Measurements from ENCODE around the gene LAMA3.

LAMA3 gene

GRCh38 chr18:23857756-23858155, 168.5 kb downstream of the LAMA3 start:
- DNase-seq: no peak

- no peak for DNase-seq
Measured at GRCh38 chr18:23859466-23860336, 170.4 kb downstream of the LAMA3 start.

GRCh38 chr18:23861326-23861725, 172.1 kb downstream of the LAMA3 start:
- no peak for DNase-seq

DNA sequence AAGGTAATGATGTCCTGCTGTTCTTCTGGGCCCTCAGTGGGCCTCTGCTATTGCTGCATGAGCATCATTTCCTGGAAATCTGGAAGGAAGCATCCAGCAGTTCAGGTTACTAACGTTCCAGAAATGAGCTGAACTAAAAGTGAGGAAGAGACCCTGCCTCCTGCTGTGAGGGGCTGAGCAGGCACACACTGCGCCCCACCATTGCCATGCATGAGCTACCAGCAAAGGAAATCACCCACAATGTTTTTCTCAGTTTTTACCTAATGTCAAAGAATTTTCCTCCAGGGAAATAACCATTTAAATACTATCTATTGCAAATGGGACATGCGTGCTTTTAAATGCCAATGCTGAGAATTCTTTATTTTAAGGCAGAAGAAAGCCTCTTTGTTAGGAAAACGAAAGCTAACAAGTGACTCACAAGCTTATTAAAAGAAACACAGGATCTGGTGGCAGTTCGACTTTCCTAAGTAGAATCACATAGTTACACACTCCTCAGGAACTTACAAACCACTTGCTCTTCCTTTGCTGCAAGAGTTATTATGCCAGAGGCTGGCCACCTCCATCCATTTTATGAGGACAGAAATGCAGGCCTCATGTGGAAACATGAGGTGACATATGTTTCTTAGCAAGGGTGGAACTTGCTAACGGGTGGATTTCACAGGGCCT, 172.7 kb downstream of the LAMA3 start:
- no peak for DNase-seq

GRCh38 chr18:23864624-23865023, 175.4 kb downstream of the LAMA3 start:
- no peak for DNase-seq

DNA sequence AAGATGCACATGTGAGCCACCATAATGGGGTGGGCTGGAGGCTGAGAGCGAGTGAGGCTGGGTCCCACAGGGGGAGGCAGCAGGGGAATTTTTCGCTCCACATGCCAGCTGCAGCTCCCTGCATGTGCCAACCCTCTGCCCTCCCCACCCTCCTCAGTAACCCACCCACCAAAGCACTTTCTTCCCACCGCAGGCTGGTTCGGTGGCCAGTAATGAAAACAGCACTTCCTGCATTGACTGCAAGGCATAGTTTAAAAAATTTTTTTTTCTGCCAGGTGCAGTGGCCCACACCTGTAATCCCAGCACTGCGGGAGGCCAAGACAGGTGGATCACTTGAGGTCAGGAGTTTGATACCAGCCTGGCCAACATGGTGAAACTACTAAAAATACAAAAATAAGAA, 177.8 kb downstream of the LAMA3 start:
- no peak for DNase-seq

GRCh38 chr18:23868136-23868785, 179.0 kb downstream of the LAMA3 start:
- DNase-seq: no peak

DNA sequence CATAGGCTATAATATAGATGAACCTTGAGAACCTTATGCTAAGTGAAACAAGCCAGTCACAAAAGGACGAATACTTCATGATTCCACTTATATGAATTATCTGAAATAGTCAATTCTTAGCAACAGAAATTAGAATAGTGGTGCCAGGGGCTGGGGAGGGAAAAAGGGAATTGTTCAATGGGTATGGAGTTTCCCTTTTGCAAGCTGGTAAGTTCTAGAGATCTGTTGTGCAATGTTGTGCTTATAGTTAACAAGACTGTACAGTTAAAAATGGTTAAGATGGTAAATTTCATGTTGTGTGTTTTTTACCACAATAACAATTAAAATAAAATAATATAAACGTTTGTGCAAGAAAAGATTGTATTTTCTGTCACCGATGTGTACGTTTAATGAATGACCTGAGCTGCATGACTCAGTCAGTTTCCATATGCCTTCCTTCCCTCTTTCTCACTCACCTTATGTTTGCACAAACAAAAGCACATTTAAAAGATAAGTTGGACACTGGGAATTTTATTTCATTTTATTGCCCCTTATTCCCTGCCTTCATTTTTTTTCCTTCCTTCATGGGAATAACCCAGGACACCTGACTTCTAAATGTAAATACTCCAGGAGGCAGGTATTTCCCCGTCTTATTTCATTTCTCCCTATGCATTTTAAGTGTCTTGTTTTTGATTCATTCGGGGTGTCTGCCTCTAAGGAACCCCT, 181.6 kb downstream of the LAMA3 start:
- DNase-seq: no peak

DNA sequence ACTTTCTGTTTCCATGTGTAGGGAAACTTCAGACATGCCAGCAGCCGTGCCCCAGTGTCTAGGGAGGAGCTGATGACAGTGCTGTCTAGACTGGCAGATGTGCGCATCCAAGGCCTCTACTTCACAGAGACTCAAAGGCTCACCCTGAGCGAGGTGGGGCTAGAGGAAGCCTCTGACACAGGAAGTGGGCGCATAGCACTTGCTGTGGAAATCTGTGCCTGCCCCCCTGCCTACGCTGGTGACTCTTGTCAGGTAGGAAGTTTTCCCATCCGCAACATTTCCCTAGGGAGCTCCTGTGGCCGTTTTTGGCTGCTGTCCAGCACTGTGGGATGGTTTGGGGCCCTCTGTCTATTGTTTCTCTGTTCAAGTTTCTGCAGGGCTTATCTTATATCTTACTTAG, 182.2 kb downstream of the LAMA3 start:
- DNase-seq: peak; percentile 25

DNA sequence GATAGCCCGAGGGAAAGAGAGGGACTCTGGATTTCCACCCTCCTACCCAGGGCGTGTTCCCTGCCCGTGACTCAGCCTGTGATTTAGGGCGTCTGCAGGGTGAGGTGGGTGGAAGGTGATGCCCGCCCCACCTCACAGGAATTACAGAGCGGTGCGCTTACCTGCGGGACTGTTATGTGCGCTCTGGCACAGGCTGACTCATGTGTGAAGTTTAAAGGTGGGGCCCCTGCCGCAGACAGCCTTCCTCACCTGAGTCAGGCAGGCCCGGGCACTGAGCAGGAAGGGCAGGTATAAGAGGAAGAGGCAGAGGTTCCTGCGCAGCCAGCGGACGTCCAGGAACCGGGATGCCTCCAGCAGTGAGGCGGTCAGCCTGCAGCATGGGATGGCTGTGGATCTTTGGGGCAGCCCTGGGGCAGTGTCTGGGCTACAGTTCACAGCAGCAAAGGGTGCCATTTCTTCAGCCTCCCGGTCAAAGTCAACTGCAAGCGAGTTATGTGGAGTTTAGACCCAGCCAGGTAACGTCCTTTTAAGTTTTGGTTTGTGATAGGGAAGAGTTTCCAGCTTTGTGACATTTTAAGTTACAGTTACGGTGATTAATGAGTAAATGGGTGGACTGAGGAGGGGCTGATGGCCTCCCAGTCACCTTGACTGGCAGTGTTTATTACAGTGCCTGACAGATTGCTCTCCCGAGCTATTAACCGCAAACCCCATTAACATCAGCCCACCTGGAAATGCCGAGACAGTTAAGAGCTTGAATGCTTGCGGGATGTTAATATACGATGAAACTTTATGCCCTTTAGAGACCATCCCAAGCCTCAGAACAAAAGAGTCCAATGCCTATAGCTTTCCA, 183.7 kb downstream of the LAMA3 start:
- no peak for DNase-seq

- peak; percentile 19 for DNase-seq
Measured at GRCh38 chr18:23875966-23876895, 187.0 kb downstream of the LAMA3 start.

GRCh38 chr18:23876921-23877320, 187.7 kb downstream of the LAMA3 start:
- DNase-seq: no peak

- no peak for DNase-seq
Measured at GRCh38 chr18:23877371-23877770, 188.1 kb downstream of the LAMA3 start.

DNA sequence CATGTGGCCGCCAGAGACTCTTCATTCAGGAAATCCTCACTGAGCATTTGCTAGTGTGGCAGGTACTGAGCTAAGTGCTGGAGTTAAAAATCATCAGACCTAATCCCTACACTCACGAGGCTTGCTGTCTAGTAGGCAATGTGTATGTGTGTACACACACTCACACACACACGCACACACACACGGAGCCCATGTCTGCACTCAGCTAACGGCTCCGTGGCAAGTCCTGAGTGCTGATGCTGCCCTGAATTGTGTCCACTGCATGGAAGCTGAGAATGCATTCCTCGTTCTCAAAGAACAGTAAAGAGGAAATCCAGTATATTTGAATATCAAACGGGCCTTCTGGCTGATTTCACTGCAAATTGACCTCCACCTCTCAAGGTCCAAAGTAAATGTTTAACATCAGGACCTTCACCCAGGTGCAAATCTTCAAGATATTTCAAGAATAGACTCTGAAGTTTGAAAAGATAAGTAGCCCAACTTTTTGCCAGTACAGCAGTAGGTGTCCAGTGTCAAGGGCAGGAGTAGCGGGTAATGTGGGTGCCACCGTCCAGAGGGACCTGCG, 189.2 kb downstream of the LAMA3 start:
- no peak for DNase-seq

DNA sequence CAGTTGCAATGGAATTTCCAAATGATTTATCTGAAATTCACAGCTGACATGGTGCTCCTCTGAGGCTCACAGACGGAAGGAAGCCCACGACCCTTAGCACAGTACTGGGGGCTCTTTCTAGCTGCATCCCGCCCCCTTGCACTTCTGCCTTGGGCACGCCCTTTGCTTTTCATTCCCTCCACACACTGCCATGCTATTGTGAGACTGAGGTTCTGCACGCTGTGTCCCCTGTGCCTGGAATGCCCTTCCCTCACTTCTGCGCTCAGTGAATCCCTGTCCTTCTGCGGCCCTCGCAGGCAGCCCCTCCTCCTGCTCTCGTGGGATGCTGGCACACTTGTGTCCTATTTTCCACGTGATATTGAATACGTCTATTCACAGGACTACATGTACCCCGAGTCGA, 189.9 kb downstream of the LAMA3 start:
- no peak for DNase-seq

GRCh38 chr18:23879544-23879943, 190.3 kb downstream of the LAMA3 start:
- no peak for DNase-seq

GRCh38 chr18:23879966-23880565, 190.8 kb downstream of the LAMA3 start:
- DNase-seq: no peak

- DNase-seq: no peak
Measured at GRCh38 chr18:23880931-23881617, 191.8 kb downstream of the LAMA3 start.

DNA sequence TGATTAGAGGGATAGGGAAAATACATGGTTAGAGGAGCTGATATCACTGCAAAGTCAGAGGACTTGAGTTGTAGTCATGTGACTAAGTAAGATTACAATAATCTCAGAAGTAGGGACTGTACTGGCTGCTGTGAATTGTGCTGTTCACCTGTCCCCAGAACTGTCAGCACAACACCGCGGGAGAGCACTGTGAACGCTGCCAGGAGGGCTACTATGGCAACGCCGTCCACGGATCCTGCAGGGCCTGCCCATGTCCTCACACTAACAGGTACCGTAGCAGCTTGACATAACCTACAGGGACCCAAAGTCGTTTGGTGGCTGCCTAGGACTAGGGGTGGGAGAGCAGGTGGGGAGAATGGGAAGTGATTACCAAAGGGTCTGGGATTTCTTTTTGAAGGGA, 192.5 kb downstream of the LAMA3 start:
- DNase-seq: peak; percentile 83
